Vagina (tissue), 2 donors: ENCODE results near the gene PPP1R3F.

Experiments
- POLR2A ChIP-seq, 2 donors: fragments of 450-650 bp; IDR thresholded peaks; one replicate each; pipeline ENCODE4 v1.6.1; 2017; ENCODE audit warnings: antibody characterized with exemption in 2 of 2, mild to moderate bottlenecking in 2 of 2, moderate library complexity in 2 of 2
- POLR2AphosphoS5 ChIP-seq, 2 donors: sonication (generic); formaldehyde crosslinking; IDR thresholded peaks; one replicate each; pipeline ENCODE4 v1.9.0; 2017; ENCODE audit warnings: antibody characterized with exemption in 2 of 2, mild to moderate bottlenecking in 2 of 2, low read depth in 1 of 2; ENCODE audit not compliant: insufficient read depth in 1 of 2
- TF ChIP-seq, protein P1 (sequence below), 3 experiments: fragments of 450-650 bp in 2 of 3; fragments of 200-600 bp in 1 of 3; sonication (generic) in 1 of 3; IDR thresholded peaks; one replicate each; pipeline ENCODE4 v1.5.1; 2017 to 2019; ENCODE audit warnings: antibody characterized with exemption in 3 of 3, mild to moderate bottlenecking in 2 of 3, moderate library complexity in 2 of 3

DNA sequence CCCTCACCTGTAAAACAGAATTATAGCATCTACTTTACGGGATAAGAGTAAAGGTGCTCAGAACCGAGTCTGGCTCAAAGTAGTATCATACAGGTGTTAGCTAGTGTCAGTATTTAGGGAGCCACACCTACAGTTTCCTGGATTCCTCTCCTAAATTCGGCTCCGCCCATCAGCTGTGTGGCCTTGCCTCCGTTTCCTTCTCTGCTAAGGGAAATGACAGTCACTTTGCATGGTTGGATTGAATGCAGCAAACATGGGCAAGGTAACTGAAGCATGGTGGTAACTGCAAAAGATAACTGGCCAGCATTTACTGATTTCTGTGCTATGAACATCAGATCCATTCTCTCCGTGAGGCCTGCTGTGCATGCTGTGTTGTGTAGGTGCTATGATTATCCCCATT is 2.8 kb downstream of the PPP1R3F start:
- no peak for TF ChIP-seq POLR2AphosphoS5 (IDR thresholded peaks at IDR 0.05; ENCODE audit: insufficient read depth in 1 of 2, low read depth in 1 of 2)
- TF ChIP-seq, protein P1, sequence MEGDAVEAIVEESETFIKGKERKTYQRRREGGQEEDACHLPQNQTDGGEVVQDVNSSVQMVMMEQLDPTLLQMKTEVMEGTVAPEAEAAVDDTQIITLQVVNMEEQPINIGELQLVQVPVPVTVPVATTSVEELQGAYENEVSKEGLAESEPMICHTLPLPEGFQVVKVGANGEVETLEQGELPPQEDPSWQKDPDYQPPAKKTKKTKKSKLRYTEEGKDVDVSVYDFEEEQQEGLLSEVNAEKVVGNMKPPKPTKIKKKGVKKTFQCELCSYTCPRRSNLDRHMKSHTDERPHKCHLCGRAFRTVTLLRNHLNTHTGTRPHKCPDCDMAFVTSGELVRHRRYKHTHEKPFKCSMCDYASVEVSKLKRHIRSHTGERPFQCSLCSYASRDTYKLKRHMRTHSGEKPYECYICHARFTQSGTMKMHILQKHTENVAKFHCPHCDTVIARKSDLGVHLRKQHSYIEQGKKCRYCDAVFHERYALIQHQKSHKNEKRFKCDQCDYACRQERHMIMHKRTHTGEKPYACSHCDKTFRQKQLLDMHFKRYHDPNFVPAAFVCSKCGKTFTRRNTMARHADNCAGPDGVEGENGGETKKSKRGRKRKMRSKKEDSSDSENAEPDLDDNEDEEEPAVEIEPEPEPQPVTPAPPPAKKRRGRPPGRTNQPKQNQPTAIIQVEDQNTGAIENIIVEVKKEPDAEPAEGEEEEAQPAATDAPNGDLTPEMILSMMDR (IDR thresholded peaks at IDR 0.05) = no peak
- no peak for TF ChIP-seq POLR2A (IDR thresholded peaks at IDR 0.05)
